ENCODE measurements around the gene CALN1. TPM values are rescaled to one million over a fixed set of nuclear protein-coding genes. Genes with fewer than 3 reads are reported as not detected.
"Not testable (repeated sequence)": the region's sequence is repeated elsewhere in the genome, so short reads cannot be mapped to it uniquely, and the experiment has no call there.

Gene CALN1
- polyA plus RNA-seq, 3 donors = 0.34 to 0.83 (median 0.46) TPM

DNA sequence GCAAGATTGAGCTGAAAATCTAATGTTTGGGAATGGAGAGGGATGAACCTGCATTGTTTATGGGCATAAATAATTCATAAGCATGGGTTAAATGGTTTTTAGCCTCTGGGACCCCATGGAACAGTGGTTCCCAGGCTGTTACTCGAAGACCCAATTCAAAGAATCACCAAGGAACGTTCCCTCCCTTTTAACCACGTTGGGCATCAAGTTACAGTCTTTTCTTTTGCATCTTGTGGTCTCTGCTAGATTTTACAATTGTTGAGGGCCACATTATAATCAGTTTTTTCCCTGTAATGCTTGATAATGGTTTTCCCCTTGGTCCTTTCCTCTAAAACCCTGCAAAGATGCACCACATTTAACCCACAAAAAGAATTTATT is 2.5 kb downstream of the CALN1 start:
- no peak for DNase-seq

DNA sequence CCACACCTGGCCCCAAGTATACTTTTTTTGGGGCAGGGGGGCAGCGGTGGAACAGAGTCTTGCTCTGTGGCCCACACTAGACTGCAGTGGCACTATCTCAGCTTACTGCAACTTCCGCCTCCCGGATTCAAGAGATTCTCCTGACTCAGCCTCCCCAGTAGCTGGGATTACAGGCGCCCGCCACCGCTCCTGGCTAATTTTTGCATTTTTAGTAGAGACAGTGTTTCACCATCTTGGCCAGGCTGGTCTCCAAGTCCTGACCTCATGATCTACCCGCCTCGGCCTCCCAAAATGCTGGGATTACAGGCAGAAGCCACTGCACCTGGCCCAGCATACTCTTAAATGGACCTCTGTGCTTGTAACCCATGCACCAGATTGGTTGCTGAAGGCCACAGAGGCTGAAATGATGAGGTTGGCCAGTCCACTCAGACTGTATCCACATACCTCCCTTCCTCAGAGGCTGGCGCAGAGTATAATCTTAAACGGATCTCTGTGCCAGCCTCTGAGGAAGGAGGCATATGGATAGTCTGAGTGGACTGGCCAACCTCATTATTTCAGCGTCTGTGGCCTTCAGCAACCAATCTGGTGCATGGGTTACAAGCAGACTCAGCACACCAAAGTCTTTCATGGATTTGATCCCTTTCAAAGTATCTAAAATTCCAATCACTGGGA is 3.0 kb downstream of the CALN1 start:
- no peak for DNase-seq

DNA sequence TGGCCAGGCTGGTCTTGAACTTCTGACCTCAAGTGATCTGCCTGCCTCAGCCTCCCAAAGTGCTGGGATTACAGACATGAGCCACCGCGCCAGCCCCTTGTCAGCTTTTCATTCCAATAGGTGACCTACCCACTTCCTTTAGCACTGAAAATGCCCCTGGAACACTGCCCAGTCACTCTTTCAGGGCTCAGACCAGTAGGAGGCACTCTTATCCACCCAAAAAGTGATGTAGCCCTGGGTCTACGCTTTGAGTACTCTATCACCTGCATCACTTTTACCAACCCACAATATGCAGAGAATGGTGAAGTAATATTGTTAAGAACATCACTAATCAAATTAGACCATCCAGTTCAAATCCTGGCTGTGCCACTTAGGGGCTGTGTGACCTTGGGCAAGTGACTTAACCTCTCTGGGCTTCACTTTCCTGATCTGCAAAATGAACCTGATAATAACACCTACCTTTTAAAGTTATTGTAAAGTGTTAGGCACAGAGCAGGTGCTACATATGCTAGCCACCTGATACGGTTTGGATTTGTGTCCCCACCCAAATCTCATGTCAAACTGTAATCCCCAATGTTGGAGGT is 5.2 kb downstream of the CALN1 start:
- DNase-seq = no peak

DNA sequence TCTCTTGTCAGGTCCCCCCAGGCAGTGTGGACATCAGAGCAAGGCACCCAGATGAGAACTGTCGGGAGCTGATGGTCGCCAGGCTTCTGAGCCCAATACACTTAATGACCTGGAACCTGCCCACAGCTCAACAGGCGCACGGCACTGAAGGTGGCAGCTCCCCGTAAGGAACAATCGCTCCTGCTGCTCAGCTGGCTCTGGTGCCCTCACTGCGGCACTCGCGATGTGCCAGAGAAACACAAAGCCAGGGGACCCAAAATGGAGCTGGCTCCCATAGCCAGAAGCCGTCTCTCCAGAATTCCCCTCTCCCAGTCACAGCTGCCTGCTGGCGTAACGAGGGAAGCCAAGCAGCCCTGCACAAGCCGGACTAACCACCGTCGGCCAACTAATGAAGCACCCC is 6.3 kb downstream of the CALN1 start:
- no peak for DNase-seq

DNA sequence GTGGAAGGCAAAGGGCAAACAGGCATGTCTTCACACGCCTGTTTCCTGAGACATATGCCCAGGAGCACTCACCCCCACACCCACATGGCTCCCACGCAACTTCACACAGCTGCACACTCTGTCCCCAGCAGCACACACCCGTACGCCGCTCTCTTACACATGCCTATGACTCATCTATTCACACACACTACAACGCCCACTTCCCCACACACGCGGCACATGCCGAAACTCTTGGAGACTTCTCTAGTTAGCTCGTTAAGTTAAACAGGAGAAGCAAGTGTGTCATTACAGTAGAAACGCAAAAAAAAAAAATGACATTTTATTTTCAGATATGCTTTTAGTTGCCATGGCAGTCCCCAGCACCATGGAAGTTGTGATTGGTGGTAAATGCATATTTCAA is 6.7 kb downstream of the CALN1 start:
- no peak for DNase-seq

DNA sequence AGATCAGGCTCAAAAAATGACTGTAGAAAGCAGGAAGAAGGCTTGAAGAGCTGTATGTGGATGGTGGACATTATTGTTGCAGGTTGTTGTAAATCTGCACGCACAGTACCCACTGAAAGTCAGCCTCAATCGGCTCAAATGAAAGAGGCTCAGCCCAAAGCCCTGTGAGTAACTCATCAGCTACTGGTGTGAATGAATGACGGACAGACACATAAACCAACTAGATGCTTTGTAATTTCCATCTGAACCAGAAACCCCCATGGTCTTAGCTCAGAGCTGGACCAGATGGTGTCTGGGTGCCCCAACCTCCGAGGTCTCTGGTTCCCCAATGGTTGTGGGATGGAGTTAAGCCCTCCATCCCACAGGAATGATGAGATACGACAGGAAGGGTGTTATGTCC is 7.4 kb downstream of the CALN1 start:
- no peak for DNase-seq

DNA sequence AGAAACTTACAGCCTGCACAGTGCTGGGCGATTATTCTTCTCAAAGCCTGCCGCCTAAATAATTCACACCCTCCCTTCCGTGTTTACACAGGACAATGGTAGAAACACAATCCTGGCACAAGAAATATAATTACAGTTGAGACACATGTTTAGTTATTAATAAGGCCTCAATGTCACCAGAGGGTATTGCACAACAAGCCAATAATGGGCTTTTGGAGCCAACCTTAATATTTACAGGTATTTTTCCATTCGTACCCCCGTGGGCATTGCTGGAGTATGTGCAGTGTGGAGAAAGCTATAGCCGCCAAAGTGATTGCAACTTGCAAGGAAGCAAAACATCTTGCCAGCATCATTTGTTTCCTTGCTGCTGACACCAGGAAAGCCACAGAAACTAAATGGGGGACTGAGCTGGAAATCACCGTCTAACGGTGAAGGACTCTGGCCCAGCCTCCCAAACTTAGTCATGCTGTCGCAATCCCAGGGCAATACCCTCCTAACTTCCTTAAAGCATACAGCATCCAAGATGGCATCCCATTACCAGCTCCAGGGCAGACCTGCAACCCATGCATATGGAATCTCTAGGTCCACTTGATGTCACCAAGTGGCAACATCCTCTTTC is 8.6 kb downstream of the CALN1 start:
- DNase-seq = no peak

DNA sequence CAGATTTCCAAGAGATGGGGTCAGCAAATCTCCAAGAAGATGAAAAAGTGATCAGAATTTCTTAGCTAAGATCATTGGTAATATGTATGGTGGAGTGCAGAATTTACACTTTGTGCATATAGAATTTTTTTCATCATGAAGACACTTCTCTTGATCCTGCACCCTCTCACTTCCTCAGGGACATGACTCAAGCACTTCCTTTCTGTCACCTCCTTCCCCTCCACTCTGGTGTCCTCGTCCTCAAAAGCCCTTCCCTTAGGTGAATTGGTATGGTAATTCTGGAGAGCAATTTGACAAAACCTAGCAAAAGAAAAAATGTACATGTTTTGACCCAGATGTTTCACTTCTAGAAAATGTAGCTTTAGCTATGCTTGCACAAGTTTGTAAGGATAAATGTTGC is 18.1 kb downstream of the CALN1 start:
- DNase-seq = no peak

DNA sequence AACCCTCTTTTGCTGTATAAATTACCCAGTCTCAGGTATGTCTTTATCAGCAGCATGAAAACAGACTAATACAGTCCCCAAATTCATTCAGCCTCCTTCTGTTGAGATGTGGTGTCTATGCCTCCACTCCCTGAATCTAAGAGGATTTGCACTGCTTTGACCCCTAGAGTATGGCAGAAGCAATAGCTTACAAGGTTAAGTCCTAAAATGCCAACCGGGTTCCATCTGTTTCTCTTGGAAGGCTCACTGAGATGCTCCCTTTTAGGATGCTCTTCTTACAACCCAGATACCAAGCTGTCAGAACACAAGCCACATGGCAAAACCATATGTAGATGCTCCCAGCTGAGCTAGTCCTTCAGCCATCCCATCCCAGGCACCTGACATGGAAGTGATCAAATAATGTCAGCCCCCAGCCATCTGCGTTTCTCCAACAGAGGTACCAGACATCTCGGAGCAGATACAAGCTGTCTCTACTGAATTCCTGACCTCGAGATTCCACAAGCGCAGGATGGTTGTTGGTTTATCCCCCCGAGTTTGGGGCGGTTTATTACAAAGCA is 20.2 kb downstream of the CALN1 start:
- DNase-seq = no peak

DNA sequence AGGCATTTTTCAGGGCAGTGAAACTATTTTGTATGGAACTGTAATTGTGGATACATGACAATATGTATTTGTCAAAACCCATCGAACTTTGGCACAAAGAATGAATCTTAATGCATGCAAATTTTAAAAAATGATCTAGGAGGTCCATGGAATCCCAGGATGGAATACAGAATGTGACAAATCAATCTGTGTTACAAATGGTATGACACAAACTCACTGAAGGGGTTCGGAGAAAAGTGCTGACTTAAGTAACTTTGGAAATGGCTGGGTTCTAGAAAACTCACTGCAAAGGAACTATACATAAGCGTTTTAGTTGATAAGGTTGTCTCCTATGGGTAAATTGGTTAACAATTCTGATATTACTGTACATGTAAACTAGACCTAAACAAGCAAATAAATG is 26.0 kb downstream of the CALN1 start:
- no peak for DNase-seq

DNA sequence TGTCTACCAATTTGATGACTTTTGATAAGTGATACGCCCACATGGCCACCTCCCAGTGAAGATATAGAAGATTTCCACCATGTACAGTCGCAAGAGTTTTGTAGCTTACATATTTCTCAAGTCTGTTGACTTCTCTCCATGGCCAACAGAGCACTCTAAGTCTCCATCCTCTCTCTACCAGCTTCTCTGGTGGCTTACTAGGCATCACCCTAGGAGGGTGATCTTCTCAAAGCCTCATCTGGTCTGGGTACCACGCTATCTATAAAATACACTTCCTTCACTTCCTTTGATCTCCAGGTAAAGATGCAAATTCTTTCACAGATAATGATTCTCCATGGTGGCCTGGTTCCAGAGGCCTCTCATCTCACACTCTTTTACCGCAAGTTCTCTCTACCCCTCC is 49.9 kb downstream of the CALN1 start:
- no peak for DNase-seq

DNA sequence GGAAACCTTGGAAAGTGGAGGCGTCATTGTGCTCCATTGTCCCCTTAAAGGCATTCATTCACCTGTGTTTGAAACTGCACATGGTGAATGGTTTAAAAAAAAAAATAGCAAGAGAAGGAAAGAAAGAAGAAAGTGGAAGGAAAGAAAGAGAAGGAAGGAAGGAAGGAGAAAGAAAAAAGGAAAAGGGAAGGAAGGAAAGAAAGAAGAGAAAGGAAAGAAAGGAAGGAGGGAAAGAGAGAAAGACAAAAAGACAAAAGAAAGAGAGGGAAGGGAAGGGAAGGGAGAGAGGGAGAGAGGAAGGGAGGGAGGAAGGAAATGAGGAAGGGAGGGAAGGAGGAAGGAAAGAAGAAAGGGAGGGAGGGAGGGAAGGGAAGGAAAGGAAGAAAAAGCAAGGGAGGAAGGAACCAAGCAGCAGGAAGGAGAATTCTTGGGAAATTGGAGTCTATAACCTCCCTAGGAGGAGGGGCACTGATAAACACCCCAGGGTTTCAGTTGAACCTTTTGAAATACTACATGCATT is 66.9 kb downstream of the CALN1 start:
- DNase-seq = no peak

DNA sequence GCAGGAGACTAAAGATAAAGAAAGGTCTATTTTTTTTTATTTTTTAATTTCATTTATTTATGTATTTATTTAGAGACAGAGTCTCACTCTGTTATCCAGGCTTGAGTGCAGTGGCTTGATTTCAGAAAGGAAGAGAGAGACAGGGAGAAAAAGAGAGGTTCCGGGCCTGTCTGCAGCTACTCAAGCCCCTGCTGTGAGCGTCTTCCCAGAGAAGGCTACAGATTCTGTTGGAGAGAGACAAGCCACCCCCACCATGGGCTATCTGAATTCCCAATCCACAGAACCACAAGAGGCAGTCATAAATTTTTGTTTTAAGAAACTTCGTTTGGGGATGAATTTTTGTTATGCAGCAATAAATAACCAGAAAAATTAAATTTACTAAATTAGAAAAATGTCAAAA is 68.1 kb downstream of the CALN1 start:
- no peak for DNase-seq

DNA sequence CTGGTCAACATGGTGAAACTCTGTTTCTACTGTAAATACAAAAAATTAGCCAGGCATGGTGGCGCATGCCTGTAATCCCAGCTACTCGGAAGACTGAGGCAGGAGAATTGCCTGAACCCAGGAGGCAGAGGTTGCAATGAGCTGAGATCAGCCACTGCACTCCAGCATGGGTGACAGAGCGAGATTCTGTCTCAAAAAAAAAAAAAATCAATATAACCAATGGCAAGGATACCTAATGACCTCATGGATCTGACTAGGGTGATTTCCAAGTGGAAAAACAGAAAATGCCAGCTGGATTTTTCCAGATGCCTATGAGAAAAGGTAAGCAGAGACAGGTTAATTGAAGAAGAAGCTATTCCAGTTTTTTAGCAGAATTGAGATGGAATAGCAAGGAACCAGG is 68.8 kb downstream of the CALN1 start:
- not testable (repeated sequence) for DNase-seq

DNA sequence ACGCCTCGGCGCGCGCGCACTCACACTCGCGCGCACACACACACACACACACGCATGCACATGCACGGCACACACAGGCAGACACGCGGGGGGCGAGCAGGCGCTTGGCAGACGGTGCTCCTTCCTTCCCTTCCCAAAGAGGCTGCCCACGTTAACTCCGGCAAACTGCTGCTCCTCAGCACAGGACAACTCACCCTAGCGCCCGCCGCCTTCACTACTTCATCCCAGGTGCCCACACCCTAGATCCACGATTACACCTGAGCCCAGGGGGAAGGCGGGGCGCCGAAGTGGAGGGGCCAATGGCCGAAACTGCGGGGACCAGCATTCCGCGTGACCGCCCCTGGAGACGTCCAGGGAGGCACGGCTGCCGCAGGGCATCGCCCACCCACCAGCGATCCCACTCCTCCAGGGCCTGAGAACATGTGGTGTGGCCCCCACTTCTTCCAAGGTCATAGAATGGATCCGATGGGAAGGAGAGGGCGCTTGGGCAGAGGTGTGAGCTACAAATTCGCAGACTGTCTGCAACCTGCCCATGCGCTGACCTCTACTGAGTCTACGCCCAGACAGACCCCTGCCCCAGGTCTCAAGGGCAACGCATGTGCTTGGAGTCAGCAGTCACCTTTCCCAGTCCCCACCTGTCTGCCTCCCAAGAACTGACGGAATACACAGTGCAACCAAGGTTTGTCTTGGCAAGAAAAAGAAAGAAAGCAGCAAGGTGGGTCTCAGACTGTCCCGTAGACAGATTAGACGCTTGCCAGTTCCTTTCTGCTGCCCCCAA is 74.6 kb downstream of the CALN1 start:
- peak; percentile 10 for DNase-seq

DNA sequence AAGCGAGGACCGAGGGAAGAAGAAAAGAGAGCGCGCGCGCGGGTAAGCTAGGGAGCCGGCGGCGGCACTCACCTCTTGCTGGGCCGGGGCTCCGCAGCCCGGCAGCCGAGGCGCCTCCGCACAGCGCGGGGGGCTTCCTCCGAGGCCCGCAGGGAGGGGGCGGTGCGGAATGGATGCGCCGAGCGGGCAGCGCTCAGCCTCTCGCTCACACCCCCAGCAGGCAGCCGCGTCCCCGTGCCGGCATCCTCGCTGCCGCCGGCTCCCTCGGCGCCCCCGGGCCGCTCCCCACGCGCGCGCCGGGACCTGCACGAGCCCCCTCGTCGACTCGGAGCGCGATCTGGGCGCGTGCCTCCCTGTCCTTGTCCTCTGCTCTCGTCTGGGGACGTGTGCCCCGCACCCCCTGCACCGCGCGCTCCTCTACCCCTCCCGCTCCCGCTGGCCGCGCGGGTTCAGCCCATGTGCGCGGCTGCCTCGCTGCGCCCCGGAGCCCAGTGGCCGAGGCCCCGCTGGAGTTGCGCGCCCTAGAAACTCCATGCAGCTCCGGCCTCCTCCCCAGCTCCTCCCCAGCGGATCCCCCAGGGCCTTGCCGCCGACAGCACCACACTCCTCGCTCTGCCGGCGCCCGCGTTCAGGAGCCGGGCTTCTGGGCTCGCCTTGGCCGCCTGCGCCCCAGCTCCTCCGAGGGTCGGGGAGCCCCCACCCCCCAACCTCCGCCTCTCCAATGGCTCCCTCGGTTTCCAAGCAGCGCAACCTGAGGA is 75.3 kb downstream of the CALN1 start:
- DNase-seq = peak; percentile 8

DNA sequence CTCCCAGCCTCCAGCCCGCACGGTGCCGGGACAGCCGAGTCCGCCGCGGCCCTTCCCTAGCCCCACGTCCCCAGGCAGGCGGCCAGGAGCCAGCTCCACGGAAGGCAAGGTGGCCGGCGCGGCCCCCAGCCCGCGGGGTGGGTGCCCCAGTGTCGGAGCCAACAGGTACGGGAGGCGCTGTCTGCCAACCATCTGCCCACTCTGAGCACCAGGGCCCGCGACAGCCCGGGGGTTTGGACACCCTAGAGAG is 75.8 kb downstream of the CALN1 start:
- DNase-seq = peak; percentile 16

DNA sequence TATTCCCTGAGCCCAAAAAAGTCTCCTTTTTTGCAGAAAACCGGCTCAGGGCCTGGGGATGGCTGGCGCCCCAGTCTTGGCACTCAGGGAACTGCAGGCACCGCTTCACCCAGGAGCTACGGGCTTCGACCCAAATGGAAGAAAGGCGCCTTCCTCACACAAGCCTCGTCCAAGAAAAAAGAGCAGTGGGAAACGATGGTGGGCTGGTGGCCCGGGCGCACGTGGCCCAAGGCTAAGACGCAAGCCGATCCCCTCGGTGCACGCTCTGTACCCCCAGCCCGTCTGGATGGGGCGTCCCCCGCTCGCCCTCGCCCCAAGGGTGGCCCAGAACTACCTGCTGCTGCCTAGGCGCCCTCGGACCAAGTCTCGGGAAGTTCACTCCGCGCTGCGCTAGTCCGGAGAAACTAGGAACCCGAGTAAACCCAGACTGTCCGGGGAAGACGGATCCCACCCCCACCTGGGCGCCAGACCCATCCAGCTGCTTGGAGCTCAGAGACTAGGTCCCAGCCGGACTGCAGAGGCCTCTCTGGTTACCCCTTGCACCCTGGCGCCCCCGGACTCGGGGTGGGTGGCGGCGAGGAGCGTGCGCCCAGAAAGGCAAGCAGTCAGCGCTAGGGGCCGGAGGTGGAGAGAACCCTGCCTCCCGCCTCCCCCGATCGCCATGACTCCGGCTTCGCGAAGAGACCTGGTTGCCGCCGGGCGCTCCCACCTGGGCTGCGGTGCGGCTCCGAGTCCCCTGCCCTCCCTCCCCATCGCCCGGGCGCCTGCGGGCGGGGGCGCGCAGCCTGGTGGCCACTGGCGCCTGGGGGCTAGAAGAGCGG is 76.4 kb downstream of the CALN1 start:
- peak; percentile 10 for DNase-seq

DNA sequence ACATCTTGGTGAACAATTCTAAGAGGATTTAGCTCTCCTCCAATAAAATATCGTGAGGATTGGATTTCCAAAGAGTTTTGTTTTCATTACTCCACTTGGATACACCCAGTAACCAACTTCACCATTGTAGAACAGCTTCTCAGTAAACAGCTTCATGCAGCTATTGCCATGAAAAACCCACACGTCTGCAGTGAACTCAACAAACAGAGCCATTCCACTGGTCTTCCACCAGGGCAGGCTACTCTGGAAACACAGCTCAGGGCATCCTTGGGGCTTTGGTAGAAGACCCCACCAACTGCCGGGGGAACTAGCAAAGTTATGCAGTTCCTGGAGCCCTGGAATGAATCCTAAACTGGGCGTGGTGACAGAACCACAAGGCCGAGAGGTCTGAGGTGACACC is 77.4 kb downstream of the CALN1 start:
- no peak for DNase-seq

DNA sequence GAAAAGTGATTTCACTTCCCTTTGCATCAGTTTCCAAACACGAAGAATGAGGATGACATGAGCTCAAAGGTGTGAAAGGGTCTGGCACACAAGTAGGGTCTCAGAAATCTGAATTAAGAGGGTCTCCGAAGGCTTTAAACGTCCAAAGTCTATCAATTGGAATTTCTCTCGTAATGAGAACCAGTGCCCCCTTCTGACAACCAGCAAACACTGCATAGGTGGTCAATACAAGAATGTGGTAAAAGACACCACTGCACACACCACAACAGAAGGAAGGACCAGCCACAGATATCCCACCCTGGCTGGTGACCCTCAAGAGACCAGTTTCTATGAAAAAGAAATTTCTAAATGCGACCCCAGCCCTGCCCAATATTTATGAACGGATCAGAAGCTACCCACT is 78.1 kb downstream of the CALN1 start:
- no peak for DNase-seq

DNA sequence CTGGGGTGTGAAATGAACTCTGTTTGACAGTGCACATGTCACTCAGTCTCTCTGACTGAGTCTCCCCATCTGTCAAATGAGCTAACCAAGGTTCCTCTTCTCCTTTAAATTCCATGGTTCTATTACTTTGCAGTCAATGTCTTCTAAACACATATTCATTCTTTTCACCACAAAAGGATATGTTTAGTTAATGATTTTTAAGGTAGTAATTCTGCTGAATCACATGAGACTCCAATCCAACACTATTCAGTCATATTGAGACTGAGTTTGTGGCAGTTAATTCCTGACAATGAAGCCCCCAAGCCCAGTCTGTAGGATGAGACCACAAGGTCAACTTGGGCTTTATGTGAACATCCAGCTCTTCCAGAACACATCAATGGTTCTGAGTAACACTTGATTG is 85.3 kb downstream of the CALN1 start:
- DNase-seq = no peak

All from renal pelvis (tissue), 4 donors.